GM15510 (cell line): ENCODE measurements around the gene DUSP2.

Experiments
- POLR2A ChIP-seq: IDR thresholded peaks from 3 replicates; pipeline ENCODE4 v1.6.1; 2011; ENCODE audit warnings: borderline replicate concordance; ENCODE audit not compliant: insufficient read length; ENCODE audit errors: extremely low read depth

DUSP2 gene

GRCh38 chr2:96154506-96155380 lies 9.5 kb upstream of the DUSP2 start:
- no peak for TF ChIP-seq POLR2A

DNA sequence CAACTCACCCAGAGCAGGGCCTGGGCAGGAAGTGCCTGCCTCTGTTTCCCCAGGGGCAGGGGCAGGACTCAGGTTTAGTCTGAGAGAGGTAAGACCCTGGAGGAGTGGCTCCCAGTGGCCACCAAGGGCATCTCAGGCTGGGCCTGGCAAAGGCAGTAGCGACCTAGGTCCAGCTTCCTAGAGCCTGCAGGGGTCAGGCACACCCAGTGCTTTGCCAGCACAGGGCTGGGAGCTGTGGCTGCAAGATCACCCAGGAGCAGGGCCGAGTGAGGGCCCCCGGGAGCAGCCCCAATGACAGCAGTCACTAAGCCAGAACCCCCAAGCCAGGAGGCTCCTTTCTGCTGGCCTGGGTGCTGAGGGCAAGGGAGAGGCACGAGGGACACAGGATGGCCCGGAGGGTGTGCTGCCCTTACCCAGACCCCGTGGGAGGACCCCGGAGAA lies 8.8 kb upstream of the DUSP2 start:
- TF ChIP-seq POLR2A: no peak

DNA sequence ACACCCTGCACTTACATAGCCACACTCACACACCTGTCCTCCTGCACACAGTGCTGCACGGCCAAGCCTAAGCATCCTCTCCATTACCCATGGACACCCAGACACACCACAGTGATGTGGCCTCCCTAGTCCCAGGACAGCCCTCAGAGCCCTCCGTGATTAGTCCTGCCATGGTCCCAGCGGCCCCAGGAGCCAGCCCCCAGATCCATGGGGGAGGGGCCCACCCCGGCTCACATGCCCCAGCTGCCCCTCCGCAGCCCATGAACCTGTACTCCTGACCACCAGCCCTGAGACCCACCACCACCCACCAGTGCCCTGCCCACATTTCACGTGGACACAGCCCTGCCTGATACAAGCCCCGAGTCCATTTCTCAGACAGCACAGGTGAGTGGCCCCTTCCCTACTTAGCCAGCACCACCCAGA lies 8.1 kb upstream of the DUSP2 start:
- TF ChIP-seq POLR2A: no peak

GRCh38 chr2:96152304-96153161 lies 7.3 kb upstream of the DUSP2 start:
- no peak for TF ChIP-seq POLR2A

- TF ChIP-seq POLR2A: no peak
Observed at GRCh38 chr2:96151595-96152303, 6.5 kb upstream of the DUSP2 start.

DNA sequence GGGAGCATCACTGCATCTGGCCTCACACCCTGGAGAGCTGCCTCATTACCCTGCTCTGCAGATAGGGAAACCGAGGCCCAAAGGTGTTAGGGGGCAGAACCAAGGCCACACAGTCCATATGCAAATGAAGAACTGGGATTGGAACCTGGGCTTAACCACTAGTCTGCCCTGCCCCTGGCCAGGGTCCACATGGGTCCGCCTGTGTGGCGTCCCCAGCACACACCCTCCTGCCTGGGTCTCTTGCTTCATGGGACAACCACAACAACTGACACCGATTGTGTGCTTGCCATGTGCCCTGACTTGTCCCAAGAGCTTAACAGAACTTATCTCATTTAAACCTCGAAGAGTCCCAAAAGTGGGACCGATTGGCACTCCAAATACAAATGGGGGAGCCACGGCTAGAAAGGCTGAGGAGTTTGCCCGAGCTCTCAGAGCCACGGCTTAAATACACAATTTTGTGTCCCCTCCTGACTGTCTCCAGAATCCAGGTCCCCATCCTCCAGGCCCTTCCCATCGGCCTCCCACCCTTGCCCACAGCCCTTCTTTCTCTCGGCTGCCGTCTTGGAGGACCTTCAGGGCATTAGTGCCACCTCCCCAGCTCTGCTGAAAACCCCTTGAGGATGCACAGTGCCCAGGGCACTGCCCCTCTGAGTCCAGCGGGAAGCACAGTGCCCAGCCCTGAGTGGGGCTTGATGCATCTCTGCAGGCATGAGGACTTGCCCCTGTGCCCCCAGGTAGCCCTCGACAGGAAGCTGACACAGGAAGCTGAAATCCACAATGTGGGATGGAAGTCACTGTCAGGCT lies 5.8 kb upstream of the DUSP2 start:
- TF ChIP-seq POLR2A: no peak

GRCh38 chr2:96150007-96150640 lies 4.9 kb upstream of the DUSP2 start:
- TF ChIP-seq POLR2A: no peak

GRCh38 chr2:96148410-96149217 lies 3.4 kb upstream of the DUSP2 start:
- TF ChIP-seq POLR2A: peak; percentile 47

GRCh38 chr2:96147593-96148201 lies 2.5 kb upstream of the DUSP2 start:
- TF ChIP-seq POLR2A: no peak

- TF ChIP-seq POLR2A: no peak
Observed at GRCh38 chr2:96146881-96147592, 1.8 kb upstream of the DUSP2 start.

DNA sequence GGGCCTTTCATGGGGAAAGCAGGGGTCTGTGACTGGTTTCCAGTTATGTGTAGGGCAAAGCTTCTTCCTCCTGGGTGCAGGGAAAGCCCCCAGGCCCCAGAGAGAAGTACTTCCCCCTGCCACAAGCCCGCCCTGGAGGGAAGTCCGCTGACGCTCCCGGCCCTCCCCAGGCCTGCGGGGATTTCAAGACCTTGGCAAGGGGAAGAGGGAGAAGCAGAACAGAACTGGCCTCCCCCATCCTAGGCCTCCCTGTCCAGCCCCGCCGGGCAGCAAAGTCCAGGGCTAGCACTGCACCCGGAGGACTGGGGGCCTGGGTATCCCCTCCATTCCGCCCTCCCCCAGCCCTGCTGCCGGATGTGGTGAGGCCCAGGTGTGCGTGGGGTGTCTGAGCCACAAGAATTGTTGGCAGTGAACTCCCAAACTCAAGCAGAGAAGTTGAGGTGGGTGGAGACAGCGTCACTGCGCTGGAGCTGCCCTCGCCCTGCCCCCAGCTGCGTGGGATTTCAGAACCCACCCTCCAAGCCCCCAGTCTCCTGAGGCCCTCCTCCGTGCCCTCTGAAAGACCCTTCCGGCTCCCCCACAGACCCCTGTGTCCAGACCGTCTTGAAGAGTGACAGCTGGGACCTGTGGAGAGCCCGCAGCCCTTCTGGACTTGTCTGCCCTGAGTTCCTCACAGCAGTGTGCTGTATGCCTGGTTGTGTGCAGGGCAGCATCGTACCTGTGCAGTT lies 1.1 kb upstream of the DUSP2 start:
- peak; percentile 66 for TF ChIP-seq POLR2A
